ENCODE data around the gene GRID1. TPM values are rescaled to one million over a fixed set of nuclear protein-coding genes. Genes with fewer than 3 reads are reported as not detected.
"Not testable (repeated sequence)": the region's sequence is repeated elsewhere in the genome, so short reads cannot be mapped to it uniquely, and the experiment has no call there.

Gene GRID1
- total and polyA plus RNA-seq, 10 donors: 0.06 to 0.42 (median 0.15) TPM; not detected in 4

DNA sequence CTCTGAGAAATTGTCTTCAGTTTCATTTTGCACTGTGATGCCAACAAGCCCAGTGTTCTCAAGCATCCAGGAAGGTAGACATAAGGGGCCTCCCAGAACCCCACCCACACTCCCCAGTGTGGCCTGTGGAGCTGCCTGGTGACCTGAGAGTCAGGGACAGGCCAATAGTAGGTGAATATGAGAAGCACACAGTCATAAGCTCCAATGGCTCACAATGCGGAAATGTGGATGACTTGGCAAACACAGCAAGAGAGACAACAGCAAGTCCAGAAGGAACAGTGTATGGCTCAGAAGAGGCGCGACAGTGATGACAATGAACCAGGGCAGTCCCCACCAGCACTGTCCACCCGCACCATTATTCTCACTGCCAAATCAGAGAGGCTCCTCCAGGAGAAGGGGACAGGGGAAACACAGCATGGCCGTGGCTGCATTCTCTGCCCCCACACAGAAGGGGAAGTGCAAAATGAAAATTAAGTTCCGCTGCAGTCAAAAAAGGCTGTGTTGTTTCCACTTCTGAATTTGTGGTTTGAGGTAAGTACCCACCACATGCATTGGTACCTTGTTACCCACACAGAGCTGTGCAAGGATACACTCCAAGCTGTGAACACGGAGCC is 419.8 kb downstream of the GRID1 start:
- Histone ChIP-seq H3K27me3 (replicated peaks in 1 of 7) (peaks cover 0 to 34% (median 0%) of the 10 kb centered on the region in 7 donors), H3K27ac (peak overlapping the region in 1 of 8 donors; percentile 27), H3K4me1 (no peaks in the 10 kb centered on the region), H3K4me3 (peak overlapping the region in 2 of 8 donors; percentile 5 to 51), H3K36me3 (no peaks in the 10 kb centered on the region), H3K9me3 (no peaks in the 10 kb centered on the region)
- intact Hi-C loops (cut with DNase I; ENCODE audit: low total_unique reads): no loop called here
- 56 to 68% (median 58%) methylated on average over 7 of the region's 7 CpGs for WGBS, 5 donors
- no peak for DNase-seq
- TF ChIP-seq POLR2AphosphoS5 (IDR thresholded peaks at IDR 0.05): no peak
- TF ChIP-seq, protein P1, sequence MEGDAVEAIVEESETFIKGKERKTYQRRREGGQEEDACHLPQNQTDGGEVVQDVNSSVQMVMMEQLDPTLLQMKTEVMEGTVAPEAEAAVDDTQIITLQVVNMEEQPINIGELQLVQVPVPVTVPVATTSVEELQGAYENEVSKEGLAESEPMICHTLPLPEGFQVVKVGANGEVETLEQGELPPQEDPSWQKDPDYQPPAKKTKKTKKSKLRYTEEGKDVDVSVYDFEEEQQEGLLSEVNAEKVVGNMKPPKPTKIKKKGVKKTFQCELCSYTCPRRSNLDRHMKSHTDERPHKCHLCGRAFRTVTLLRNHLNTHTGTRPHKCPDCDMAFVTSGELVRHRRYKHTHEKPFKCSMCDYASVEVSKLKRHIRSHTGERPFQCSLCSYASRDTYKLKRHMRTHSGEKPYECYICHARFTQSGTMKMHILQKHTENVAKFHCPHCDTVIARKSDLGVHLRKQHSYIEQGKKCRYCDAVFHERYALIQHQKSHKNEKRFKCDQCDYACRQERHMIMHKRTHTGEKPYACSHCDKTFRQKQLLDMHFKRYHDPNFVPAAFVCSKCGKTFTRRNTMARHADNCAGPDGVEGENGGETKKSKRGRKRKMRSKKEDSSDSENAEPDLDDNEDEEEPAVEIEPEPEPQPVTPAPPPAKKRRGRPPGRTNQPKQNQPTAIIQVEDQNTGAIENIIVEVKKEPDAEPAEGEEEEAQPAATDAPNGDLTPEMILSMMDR (IDR thresholded peaks at IDR 0.05 in 8 of 11, conservative IDR thresholded peaks at IDR 0.05 in 3 of 11): no peak
- TF ChIP-seq POLR2A (IDR thresholded peaks at IDR 0.05): no peak

DNA sequence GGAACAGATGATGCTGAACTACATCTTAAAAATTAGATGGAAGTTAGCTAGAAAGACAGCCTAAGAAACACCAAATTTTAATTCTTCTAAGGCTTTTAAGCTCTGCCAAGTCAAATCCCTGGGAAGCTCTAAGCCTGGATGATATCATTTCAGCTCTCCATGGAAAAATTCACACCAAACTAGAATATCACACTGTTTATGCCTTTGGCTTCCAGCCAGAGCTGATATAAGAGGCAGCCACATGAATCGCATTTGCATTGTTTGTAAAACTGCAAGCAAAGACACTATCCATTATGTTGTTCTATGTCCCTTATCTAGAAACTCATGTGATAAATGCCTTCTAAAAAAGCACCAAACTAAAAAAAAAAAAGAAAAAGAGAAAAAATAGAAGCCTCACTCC is 430.4 kb downstream of the GRID1 start:
- no peaks in the 10 kb centered on the region for H3K36me3 ChIP-seq
- H3K9me3 ChIP-seq: peaks cover 0 to 8% (median 0%) of the 10 kb centered on the region in 8 donors
- TF ChIP-seq, protein P1 (IDR thresholded peaks at IDR 0.05 in 8 of 11, conservative IDR thresholded peaks at IDR 0.05 in 3 of 11): no peak
- TF ChIP-seq POLR2AphosphoS5 (IDR thresholded peaks at IDR 0.05) (no peak), POLR2A (IDR thresholded peaks at IDR 0.05) (no peak)
- DNase-seq: no peak
- H3K4me1 ChIP-seq: no peaks in the 10 kb centered on the region
- no peaks in the 10 kb centered on the region for H3K27me3 ChIP-seq (replicated peaks in 1 of 7)
- no peak overlapping the region for H3K4me3 ChIP-seq
- H3K27ac ChIP-seq: no peak overlapping the region
- intact Hi-C loops (cut with DNase I; ENCODE audit: low total_unique reads): no loop called here
- 68 to 83% (median 74%) methylated on average over 1 of the region's 1 CpG for WGBS, 5 donors

DNA sequence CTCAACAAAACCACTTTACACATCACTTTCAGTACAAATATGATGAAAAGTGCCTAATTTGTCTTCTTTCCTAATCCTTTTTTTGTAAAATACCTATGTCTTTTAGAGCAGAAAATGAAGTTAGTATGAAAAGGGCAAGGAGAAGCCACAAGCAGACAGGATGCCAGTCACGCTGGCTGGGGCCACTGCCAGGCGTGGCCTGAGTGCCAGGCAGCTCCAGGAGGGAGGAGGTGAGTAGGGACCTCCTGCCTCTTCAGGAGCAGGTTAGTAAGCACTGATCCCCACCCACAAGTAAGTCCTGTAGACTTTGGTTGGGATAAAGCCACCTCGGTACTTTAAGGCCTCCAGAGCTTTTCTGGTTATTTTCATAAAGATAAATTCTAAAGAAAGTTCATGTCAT is 432.0 kb downstream of the GRID1 start:
- Histone ChIP-seq H3K36me3 (no peaks in the 10 kb centered on the region), H3K9me3 (peaks cover 0 to 7% (median 0%) of the 10 kb centered on the region in 8 donors), H3K4me1 (no peaks in the 10 kb centered on the region), H3K27me3 (replicated peaks in 1 of 7) (no peaks in the 10 kb centered on the region), H3K27ac (no peak overlapping the region), H3K4me3 (no peak overlapping the region)
- DNase-seq: no peak
- intact Hi-C loops (cut with DNase I; ENCODE audit: low total_unique reads): no loop called here
- no peak for TF ChIP-seq POLR2AphosphoS5 (IDR thresholded peaks at IDR 0.05)
- TF ChIP-seq, protein P1 (IDR thresholded peaks at IDR 0.05 in 8 of 11, conservative IDR thresholded peaks at IDR 0.05 in 3 of 11): no peak
- TF ChIP-seq POLR2A (IDR thresholded peaks at IDR 0.05): no peak
- 59 to 85% (median 72%) methylated on average over 3 of the region's 3 CpGs for WGBS, 5 donors

DNA sequence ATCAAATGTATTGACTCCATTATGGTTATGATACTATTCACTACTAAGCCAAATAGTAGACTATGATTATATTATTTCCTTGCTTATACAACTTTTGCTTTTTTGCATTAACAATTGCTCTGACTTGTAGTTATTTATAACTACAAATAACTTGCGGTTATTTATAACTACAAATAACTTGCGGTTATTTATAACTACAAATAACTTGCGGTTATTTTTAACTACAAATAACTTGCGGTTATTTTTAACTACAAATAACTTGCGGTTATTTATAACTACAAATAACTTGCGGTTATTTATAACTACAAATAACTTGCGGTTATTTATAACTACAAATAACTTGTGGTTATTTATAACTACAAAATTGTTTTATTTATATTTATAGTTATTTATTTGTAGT is 436.6 kb downstream of the GRID1 start:
- H3K4me3 ChIP-seq; DNase-seq; H3K36me3 ChIP-seq; H3K27me3 ChIP-seq (replicated peaks in 1 of 7); intact Hi-C loops (cut with DNase I; ENCODE audit: low total_unique reads); H3K4me1 ChIP-seq; H3K9me3 ChIP-seq; H3K27ac ChIP-seq: not testable (repeated sequence)
- WGBS, 5 donors: 71 to 85% (median 80%) methylated on average over 7 of the region's 7 CpGs
